Inferior parietal cortex (tissue), 1 donor: Measurements from ENCODE around the gene AP2A2.
A peak's percentile ranks its signal among the peaks of the same experiment; 100 is the strongest.

Experiments used
- DNase-seq: peaks from one replicate; pipeline ENCODE4 v3.0.0-alpha.2; 2016; ENCODE audit errors: extremely low spot score

The AP2A2 gene

DNA sequence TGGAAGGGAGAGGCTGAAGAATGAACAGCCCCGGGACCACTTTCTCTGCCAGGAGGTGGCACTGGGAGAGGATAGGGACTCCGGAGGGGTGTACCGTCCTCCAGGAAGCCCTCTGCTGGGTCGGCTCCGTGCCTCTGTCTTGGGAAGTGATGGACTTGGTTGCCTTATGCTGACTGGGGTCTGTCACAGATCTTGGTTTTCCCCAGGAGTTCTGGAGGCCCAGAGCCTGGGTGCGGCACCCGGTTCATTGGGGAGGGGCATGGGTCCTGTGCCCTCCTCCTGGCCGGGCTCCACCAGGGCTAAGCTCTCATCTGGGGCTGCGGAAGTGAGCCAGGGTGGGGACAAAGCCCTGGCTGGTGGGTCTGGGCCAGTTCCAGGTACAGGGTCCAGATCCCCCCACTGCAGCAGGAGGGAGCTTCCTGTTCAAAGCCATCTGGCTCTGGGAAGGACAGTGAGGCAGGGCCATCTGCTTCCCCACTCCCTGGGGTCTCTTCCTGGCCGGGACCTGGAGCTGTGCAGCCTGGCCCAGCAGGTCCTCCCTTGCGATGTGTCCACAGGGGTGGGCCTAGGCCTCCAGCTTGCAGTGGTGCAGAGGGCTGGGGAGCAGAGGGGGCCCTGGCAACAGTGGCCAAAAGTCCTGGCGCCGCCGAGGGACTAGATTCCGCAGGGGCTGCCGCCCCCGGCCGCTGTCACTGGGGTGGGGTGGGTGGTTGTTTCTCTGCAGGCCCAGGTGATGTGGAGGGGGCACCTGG lies 1.1 kb upstream of the AP2A2 start:
- DNase-seq = no peak

DNA sequence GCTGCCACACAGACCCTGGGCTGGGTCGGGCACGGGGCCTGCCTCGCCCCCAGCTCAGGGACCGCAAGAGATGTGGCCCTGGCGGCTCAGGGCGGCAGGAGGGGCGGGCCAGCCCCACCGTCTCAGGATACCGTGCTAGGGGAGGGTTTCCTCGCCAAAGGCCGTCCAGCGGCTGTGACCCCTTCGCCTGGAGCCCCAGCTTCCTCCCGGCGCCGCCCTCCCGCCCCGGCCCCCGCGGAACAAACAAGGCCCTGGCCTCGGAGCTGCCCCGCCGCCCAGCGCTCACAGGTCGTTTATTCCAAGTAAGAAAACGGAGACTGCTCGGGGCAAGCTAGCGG lies 543 bp upstream of the AP2A2 start:
- DNase-seq = no peak

DNA sequence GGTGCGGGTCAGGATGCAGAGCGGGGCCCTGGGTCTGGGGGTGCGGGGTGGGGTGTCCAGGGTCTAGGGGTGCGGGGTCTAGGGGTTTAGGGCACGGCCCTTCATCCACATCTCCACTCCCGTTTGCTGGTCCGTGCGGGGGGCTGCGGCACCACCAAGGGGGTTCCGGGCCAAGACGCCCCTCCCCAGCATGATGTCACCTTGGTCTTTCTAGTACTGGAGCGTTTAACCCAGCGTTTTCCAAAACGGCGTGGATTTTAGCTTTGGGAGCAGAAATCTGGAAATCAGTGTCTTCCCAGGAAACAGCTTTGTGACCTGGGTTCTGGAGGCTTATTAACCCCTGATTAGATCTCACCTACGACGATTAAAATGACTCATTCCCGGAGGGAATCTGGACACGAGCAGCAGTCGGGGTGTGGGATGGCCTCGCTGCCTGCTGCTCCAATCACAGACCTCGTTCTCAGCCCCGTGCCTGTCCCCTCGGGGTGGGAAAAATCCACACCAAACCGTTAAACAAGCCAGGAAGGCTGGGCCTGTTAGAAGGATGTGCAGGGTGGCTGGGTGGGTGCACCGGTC lies 759 bp downstream of the AP2A2 start:
- DNase-seq = no peak

DNA sequence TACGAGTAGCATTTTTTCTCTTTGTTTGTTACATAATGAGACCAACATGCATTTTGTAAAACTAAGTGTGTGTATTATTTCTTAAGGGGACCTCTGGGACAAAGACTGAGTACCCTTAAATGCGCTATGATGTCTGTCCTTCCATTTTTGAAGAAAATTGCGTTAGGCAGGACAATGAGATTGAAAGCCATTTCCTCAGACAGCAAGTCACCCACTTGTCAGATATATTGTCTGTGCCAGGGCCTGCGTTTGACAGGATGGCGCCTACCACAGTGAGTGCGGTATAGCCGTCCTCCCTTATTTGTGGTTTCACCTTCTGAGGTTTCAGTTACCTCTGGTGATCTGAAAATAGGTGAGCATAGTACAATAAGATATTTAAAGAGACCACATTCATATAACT lies 2.2 kb downstream of the AP2A2 start:
- no peak for DNase-seq

DNA sequence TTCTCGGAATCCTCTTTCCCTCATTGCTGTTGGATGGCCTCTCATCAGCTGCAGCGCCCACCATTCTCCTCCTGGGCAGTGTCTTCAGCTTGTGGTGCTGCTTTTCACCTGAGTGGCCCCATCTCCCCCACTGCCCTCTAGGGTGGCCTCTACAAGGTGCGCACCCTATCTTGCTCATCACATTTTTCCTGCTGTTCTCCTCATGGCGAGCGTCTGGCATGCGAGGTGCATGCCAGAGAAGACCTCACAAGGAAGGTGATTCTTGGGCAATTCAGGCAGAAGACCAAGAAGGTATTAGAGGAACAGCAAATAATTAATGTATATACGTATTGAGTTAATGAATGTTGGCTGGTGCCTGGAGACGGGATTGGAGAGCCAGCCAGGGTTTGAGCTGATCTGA lies 3.1 kb downstream of the AP2A2 start:
- DNase-seq = no peak

- no peak for DNase-seq
Measured at GRCh38 chr11:929405-929804, 3.7 kb downstream of the AP2A2 start.

DNA sequence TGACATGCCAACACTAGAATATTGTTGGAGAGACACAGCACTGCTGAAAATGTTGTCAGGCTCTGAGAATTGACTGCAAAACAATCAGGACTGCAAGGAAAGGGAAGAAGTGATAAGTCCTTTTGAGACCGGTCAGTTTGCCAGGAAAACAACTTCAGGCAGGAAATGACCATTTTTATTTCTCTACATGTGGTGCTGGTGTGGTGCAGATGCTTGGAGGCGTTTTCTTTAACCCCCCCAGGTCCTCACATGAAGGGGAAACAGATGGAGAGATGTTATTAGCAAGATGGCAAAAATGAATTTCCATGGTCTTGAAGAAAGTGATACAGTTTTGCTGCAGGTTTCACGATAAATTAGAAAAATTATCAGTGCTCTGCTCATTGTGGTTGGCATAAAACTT lies 5.7 kb downstream of the AP2A2 start:
- DNase-seq = no peak

DNA sequence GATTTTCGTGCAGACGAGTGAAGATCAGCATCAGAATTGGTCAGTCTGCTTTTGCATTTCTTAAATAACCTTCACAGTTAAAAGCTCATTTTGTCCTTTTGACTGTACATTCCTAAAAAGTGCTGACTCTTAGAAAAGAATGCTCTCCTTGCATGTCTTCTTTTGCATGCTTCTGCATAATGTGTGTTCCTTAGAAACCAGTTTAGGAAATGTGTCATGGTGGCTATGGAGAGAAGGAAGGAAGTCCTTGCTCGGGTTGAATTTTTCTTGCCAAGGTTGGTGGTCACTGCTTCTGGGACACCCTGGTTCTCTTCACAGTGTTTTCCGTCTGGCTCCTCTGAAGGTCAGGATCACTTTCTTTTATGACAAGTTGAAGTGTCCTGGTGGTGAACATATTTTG lies 6.8 kb downstream of the AP2A2 start:
- DNase-seq = no peak

DNA sequence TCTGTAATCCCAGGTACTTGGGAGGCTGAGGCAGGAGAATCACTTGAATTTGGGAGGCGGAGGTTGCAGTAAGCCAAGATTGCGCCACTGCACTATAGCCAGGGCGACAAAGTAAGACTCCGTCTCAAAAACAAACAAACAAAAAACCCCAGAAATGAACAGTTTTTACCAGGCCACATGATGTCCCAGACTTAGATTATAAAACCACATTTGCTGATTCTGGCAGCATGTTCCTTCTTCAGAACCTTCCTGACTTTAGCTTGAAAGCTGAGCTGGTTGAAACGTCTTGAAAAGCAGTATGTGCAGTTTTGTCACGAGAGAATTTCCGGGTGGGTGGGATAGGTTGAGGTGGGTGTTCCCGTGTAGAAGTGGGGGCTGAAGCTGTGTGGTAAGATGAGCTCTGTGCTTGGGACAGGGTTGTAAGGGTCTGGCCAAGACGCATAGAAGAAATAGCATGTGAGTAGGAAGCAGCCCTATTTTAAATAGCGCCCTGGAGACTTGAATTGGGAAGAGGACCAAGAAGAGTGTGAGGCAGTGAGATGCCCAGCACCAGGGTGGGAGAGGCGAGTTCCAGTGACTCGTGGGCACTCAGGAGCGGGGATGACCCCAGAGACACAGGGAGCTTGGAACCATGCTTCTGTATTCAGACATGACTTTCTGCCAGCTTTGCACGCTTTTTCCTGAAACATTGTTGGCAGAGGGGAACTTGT lies 7.6 kb downstream of the AP2A2 start:
- no peak for DNase-seq

- DNase-seq = no peak
Measured at GRCh38 chr11:933936-934335, 8.3 kb downstream of the AP2A2 start.

GRCh38 chr11:934527-934926 lies 8.9 kb downstream of the AP2A2 start:
- no peak for DNase-seq

DNA sequence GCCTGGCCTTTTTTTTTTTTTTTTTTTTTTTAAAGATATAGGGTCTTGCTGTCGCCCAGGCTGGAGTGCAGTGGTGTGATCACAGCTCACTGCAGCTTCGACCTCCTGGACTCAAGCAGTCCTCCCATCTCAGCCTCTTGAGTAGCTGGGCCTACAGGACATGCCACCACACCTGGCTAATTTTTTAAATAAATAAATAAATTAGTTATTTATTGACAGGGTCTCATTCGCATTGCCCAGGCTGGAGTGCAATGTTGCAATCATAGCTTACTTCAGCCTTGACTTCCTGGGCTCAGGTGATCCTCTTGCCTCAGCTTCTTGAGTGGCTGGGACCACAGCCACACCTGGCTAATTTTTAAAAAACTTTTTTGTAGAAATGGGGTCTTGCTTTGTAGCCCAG lies 10.5 kb downstream of the AP2A2 start:
- no peak for DNase-seq

DNA sequence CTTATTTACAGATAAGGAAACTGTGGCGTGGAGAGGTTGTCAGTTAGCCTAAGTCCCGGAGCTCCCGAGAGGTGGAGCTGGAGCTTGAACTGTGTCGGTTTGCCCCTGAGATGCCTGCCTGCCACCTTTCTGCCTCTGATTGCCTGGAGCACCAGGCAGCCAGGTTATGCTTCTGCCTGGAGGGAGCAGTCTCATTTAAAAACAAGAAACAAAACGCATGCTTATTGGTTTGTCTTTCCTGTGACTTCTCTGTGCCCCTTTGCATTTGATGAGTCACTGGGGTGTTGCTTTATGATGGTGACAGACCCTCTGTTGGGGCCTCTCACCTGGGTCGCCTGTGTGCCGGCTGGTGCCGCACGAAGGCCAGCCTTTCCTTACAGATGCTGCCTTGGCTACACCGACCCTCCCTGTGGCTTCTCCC lies 12.2 kb downstream of the AP2A2 start:
- no peak for DNase-seq

GRCh38 chr11:940496-941135 lies 14.9 kb downstream of the AP2A2 start:
- no peak for DNase-seq

DNA sequence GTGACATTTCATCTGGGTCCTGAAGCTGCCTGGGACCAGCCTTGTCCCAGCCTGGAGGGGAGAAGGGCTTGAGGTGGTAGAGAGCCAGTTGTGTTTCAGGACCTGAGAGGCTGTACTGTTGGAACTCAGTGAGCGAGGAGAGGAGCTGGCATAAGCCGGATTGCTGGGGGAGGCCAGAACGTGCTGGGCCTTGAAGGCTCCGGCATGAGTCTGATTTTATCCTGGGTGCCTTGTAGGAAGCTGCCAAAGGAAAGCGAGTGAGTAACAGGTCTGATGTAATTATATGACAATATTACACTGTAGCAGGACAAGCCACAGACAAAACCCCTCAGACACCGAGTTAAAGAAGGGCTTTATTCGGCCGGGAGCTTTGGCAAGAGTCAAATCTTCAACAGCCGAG lies 17.2 kb downstream of the AP2A2 start:
- DNase-seq = no peak

- DNase-seq = no peak
Measured at GRCh38 chr11:944711-945470, 19.2 kb downstream of the AP2A2 start.

DNA sequence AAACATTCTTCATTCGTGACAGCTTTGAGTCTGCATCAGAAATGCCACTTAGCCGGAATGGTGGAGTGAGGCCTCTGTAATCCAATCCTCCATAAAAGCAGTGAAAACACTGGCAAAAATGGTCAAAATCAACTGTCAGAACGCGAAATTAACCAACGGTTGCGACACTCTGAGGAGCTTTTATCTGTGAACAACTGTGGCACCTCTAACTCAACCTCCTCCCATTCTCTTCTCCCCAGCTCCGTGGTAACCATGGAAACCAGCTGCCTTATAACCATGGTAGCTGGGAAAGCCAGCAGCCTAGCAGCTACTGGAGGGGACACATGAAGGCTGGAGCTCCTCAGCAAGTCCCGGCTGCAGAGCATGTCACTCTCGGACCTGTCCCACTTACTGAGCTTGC lies 20.3 kb downstream of the AP2A2 start:
- DNase-seq = peak; percentile 62

DNA sequence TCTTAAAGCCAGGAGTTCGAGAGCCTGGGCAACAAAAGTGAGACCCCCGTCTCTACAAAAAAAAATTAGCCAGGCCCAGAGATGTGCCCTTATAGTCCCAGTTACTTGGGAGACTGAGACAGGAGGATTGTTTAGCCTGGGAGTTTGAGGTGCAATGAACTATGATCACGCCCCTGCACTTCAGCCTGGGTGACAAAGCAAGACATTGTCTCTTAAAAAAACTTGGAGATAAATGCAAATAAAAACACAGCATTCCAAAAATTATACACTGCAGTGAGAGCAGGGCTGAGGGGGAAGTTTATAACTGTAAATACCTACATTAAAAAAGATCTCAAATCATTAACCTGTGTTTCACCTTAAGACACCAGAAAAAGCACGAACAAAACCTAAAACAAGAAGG lies 22.1 kb downstream of the AP2A2 start:
- DNase-seq = no peak

GRCh38 chr11:951507-951906 lies 25.8 kb downstream of the AP2A2 start:
- DNase-seq = no peak

DNA sequence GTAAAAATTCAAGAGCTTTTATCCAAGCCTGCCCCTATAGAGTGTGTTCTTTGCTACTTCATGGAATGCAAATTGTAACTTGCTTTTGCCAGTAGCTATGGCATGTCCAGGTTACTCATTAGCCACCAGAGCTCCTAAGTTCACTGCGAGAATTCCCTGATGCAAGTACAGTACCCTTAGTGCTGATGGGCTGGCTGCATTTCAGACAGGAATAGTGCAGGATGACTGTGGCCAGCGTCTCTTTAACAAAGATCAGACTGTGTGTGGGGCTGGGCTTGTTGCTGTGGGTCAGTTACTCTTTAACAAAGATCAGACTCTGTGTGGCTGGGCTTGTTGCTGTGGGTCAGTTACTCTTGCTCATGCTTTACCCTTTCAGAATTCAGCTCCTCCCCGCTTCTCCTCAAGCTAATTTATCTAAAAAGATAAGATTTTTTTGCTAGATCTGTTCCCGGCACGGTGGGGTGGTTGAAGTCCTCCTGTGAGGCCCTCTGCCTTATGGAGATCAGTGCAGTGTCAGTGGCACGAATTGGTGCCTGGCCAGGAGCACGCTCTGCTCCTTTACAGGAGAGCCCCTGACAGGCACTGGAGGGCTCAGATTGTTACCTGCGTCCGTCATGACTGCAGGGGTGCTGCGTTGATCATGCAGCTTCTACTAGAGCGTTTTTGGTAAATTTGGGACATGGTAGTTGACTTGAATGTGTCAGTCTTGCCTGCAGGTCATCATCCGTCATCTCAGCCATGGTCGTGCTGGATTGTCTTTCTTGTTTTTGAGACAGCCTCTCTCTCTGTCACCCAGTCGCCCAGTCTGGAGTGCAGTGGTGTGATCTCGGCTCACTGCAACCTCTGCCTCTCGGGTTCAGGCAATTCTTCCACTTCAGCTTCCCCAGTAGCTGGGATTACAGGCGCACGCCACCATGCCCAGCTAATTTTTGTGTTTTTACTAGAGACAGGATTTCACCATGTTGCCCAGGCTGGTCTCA lies 27.0 kb downstream of the AP2A2 start:
- DNase-seq = no peak

GRCh38 chr11:953512-953911 lies 27.8 kb downstream of the AP2A2 start:
- no peak for DNase-seq
